GM12874 (cell line): ENCODE data around the gene POMGNT2.

Source experiments
- TF ChIP-seq, protein P1 (sequence below): IDR thresholded peaks from 2 replicates; pipeline ENCODE4 v1.5.1; 2011; ENCODE audit warnings: low read depth, mild to moderate bottlenecking, control low read depth, low read length, moderate library complexity; ENCODE audit not compliant: insufficient read depth

POMGNT2 gene

DNA sequence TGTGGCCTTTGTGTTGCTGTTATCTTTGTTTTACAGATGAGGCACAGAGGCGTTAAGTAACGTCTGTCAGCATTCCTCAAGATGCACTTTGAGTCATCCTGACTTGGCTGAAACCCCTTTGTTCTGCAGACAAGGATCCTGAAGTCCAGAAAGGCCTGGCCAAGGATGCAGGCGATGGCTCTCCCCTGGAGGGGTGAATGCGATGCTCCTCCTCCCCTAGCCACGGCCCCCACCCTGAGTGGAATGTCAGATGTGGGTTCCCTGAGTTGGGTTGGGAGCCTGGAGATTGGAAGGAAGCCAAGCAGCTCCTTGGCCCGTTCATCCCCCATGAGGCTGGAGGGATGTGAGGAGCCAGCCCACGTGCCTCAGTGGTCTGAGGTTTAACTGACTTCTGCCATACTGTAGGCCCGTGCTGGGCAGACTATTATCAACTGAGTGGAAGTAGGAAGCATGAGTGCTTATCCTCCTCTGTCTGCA is 43.3 kb downstream of the POMGNT2 start:
- TF ChIP-seq, protein P1, sequence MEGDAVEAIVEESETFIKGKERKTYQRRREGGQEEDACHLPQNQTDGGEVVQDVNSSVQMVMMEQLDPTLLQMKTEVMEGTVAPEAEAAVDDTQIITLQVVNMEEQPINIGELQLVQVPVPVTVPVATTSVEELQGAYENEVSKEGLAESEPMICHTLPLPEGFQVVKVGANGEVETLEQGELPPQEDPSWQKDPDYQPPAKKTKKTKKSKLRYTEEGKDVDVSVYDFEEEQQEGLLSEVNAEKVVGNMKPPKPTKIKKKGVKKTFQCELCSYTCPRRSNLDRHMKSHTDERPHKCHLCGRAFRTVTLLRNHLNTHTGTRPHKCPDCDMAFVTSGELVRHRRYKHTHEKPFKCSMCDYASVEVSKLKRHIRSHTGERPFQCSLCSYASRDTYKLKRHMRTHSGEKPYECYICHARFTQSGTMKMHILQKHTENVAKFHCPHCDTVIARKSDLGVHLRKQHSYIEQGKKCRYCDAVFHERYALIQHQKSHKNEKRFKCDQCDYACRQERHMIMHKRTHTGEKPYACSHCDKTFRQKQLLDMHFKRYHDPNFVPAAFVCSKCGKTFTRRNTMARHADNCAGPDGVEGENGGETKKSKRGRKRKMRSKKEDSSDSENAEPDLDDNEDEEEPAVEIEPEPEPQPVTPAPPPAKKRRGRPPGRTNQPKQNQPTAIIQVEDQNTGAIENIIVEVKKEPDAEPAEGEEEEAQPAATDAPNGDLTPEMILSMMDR, result no peak

DNA sequence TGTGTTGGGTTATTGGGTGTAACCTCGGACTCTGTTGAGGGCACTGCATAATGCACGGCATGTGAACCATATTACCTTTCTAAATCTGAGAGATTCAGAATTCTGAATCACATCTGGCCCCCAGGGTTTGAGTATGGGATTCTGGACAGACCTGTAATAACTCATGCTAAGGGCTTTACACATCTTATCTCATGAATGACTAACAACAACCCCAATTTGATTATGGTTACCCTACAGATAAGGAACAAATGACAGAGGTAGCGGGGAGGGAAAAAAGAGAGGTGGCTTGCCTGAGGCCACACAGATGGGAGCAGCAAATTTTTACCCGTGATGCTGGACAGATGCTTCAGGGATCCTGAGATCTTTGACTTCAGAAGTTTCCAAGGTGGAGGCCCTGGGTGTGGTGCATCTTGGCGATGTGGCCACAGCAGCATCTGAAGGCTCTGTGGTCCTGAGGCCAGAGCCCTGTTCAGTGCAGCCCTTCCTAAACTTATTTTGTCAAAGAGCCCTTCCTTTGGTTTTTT is 43.8 kb downstream of the POMGNT2 start:
- TF ChIP-seq, protein P1, result no peak

DNA sequence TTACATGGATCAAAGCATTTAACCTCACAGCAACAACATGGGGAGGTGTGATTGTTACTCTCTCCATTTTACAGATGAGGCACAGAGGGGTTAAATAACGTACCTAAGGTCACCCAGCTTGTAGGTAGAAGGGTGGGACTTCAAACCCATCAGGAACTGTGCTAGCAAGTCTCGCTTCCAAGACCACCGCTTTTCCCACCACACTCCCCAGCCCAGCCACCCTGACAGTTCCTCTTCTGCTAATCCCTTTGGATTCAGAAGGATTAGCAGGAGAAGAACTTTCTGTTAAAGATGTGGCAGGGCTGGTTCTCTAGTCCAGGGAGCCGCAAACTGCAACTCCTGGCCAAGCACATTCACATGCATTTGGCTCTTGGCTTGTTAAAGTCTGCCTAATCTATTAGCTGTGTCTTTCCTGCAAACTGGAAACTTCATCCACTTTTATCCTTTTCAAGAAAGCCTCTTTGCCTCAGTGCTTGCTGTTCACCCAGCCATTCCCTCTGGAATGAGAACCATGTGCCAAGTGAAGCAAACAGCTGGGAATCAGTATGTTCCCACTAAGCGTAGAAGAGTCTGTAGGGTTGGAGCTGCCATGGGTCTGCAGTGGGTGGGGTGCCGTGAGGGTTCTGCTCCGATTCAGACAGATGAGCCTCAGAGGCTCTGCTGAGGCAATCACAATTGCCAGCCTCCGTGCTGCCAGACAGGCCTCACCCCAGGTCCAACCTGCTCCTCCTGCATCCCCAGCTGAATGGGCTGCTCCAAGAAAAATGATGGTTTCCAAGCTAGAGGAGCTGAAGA is 44.6 kb downstream of the POMGNT2 start:
- TF ChIP-seq, protein P1, result no peak

DNA sequence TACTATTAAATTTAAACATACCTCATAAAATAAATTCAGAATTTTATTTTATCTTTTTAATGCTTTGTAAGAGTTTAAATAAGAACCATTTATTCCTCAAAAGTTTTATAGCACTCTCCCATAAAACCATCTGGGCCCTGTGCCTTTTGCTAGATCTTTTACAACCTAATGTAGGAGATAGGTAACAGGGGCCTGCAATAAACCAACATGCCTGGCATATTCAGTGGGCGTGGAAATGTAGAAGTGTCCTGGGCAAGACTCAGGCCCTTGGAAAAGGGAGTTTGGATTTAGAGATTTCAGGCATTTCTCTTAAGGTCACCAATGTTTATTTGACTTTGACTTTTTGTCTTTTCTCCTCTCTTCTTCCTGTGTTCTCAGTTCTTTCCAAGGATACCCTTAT is 46.4 kb downstream of the POMGNT2 start:
- TF ChIP-seq, protein P1, result no peak

DNA sequence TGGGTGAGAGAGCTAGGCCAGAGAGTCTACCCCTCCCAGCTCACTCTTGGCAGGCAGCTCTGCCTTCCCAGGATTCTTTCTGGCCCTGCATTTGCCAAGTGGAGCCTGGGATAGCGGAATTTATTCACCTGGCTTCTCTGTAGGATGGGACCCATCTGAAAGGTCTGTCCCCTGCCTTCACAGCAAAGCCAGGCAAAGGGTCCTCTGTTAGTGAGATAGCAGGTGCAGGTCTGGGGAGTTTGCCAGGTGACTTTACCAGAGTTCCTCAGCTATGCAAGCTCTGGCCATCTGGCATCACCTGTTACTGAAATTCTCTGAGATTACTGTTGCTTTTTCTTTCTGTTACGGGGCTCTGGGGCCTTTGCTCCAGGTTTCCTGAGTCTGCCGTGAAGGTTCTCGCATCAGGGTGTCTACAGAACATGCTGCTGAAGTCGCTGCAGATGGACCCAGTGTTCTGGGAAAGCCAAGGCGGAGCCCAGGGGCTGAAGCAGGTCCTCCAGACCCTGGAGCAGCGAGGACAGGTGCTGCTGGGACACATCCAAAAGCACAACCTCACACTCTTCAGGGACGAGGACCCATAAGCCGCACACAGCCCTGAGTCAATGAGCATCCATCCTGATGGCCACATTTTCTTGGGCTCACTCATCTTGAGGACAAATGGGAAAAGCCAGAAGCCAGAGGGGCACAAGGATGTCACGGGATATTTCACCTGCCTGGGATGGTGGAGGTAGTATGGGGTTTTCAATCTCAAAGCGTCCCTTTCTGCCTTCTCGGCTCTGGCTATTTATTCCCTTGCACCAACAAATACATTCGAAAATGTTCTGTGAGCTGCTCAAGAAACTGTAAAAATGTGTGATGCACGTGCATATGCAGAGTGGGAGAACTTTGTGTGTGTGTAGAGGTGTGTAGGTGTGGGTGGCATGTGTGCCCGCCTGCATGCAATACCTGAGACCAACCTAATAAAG is 49.8 kb downstream of the POMGNT2 start:
- TF ChIP-seq, protein P1, result no peak

DNA sequence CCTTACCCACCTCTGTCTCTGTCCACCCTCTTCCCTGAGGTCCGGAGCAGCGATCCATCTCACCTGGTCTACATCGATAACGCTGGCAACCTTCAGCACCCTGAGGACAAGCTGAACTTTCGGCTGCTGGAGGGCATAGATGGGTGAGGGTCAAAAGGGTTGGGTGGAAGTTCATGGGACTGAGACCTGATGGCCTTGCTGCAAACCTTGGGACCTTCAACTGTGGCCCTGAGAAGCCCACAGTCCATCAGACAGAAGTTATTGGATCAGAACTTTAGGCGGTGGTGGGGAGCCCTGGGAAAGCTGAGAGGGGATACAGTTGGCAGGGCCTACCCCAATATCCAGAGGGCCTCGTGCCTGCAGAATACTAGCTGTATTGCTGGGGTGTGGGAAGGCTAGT is 50.5 kb downstream of the POMGNT2 start:
- TF ChIP-seq, protein P1, result no peak

DNA sequence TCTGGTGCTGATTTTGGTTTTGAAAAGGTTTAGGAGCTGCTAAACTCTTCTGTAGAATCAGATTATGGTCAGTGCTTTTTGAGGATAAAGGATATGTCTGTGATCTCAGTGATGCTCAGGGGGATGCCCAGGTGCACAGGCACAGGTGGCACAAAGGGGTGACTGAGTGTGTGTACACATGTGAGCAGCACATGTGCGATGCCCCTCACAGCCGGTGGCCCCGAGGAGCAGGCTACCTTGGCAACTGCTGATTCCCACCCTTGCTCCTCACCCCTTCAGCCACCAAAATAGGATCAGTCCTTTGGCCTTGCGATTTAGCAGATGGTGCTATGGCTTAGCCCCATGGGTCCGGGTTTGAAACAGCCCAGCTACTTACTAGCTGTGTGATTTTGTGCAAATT is 51.1 kb downstream of the POMGNT2 start:
- TF ChIP-seq, protein P1, result no peak
